HepG2 (cell line): ENCODE data around the gene CHRD. TPM values are rescaled to one million over a fixed set of nuclear protein-coding genes. Genes with fewer than 3 reads are reported as not detected.

Source experiments
- CBX5 ChIP-seq: sonication (generic); formaldehyde crosslinking; IDR thresholded peaks from 2 replicates; pipeline ENCODE4 v1.4.0; 2020; ENCODE audit warnings: missing genetic modification reagents, borderline replicate concordance
- FLYWCH1 ChIP-seq: sonication (generic); formaldehyde crosslinking; IDR thresholded peaks from 2 replicates; pipeline ENCODE4 v1.8.1; 2023; ENCODE audit warnings: mild to moderate bottlenecking, missing genetic modification reagents
- HMG20A ChIP-seq: IDR thresholded peaks from 2 replicates; pipeline ENCODE4 v1.6.1; 2016; ENCODE audit warnings: borderline replicate concordance
- IKZF1 ChIP-seq: fragments of 450-650 bp; IDR thresholded peaks from 2 replicates; pipeline ENCODE4 v1.7.1; 2016
- KDM2A ChIP-seq: sonication (generic); formaldehyde crosslinking; IDR thresholded peaks from 2 replicates; pipeline ENCODE4 v1.4.0; 2020; ENCODE audit warnings: low read depth, missing genetic modification reagents, borderline replicate concordance
- NR2C2 ChIP-seq: sonication (generic); formaldehyde crosslinking; IDR thresholded peaks from 2 replicates; pipeline ENCODE4 v1.4.0; 2020; ENCODE audit warnings: missing genetic modification reagents, mild to moderate bottlenecking, moderate library complexity, borderline replicate concordance
- NR3C1 ChIP-seq: sonication (generic); formaldehyde crosslinking; IDR thresholded peaks from 2 replicates; pipeline ENCODE4 v1.4.0; 2020; ENCODE audit warnings: missing genetic modification reagents
- RFX5 ChIP-seq: IDR thresholded peaks from 2 replicates; pipeline ENCODE4 v1.6.1; 2011; ENCODE audit warnings: low read depth, low read length, improper control_type of control experiment
- TAF15 ChIP-seq: fragments of 200-400 bp; formaldehyde crosslinking; IDR thresholded peaks from one replicate; pipeline ENCODE4 v1.6.1; 2018; ENCODE audit warnings: mild to moderate bottlenecking, low read depth, low read length; ENCODE audit not compliant: poor library complexity, severe bottlenecking
- ZBTB1 ChIP-seq: sonication (generic); formaldehyde crosslinking; IDR thresholded peaks from 2 replicates; pipeline ENCODE4 v1.4.0; 2020; ENCODE audit warnings: missing genetic modification reagents, borderline replicate concordance
- ZMYM4 ChIP-seq: sonication (generic); formaldehyde crosslinking; IDR thresholded peaks from 2 replicates; pipeline ENCODE4 v1.8.1; 2023; ENCODE audit warnings: mild to moderate bottlenecking, missing genetic modification reagents
- ZNF329 ChIP-seq: sonication (generic); formaldehyde crosslinking; IDR thresholded peaks from 2 replicates; pipeline ENCODE4 v1.9.0; 2021; ENCODE audit warnings: low read depth, mild to moderate bottlenecking, missing genetic modification reagents
- ZNF558 ChIP-seq: sonication (generic); formaldehyde crosslinking; IDR thresholded peaks from 2 replicates; pipeline ENCODE4 v1.9.0; 2022; ENCODE audit warnings: mild to moderate bottlenecking, missing genetic modification reagents, borderline replicate concordance
- ZNF644 ChIP-seq: IDR thresholded peaks from 2 replicates; pipeline ENCODE4 v1.6.1; 2016; ENCODE audit warnings: low read depth
- ZZZ3 ChIP-seq: sonication (generic); formaldehyde crosslinking; IDR thresholded peaks from 2 replicates; pipeline ENCODE4 v1.4.0; 2020; ENCODE audit warnings: missing genetic modification reagents, mild to moderate bottlenecking, borderline replicate concordance
- polyA plus RNA-seq, 8 experiments: library from polyadenylated mRNA; depleted of rRNA in 3 of 8; stranded (reverse) in 7 of 8; unstranded in 1 of 8; fragments of >200 nt; fragmentation: Illumina TruSeq in 4 of 8; extraction: Trizol in 4 of 8; gene quantifications; 2 replicates each; pipeline versions ENCODE4 v1.2.1 to v1.2.3, GENCODE V29; 2011 to 2016; ENCODE audit warnings: low read depth in 4 of 8, missing spikeins in 1 of 8, mixed read lengths in 1 of 8; ENCODE audit not compliant: insufficient read depth in 1 of 8
- total RNA-seq, 5 experiments: library from RNA; depleted of rRNA; stranded (reverse); fragments of >200 nt; fragmentation: Illumina TruSeq; extraction: Trizol; gene quantifications; 2 replicates each; pipeline ENCODE4 v1.2.3, GENCODE V29; 2016; ENCODE audit warnings: low read depth in 1 of 5
- TF ChIP-seq, protein P1 (sequence below): sonication (generic); formaldehyde crosslinking; IDR thresholded peaks from 2 replicates; pipeline ENCODE4 v1.9.0; 2021; ENCODE audit warnings: missing genetic modification reagents, mild to moderate bottlenecking, borderline replicate concordance
- TF ChIP-seq, protein P2 (sequence below): sonication (generic); formaldehyde crosslinking; IDR thresholded peaks from 2 replicates; pipeline ENCODE4 v1.4.0; 2020; ENCODE audit warnings: missing genetic modification reagents
- TF ChIP-seq, protein P3 (sequence below): sonication (generic); formaldehyde crosslinking; IDR thresholded peaks from 2 replicates; pipeline ENCODE4 v1.8.0; 2022; ENCODE audit warnings: missing genetic modification reagents, low read depth, mild to moderate bottlenecking, borderline replicate concordance
- TF ChIP-seq, protein P4 (sequence below), 2 experiments: sonication (generic) in 1 of 2; formaldehyde crosslinking in 1 of 2; IDR thresholded peaks; 2 replicates each; pipeline versions ENCODE4 v1.4.0 to v1.6.1; 2018 to 2020; ENCODE audit warnings: missing genetic modification reagents in 2 of 2, borderline replicate concordance in 1 of 2, low read depth in 1 of 2, mild to moderate bottlenecking in 1 of 2, missing biosample characterization in 1 of 2
- TF ChIP-seq, protein P5 (sequence below): sonication (generic); formaldehyde crosslinking; IDR thresholded peaks from 2 replicates; pipeline ENCODE4 v1.4.0; 2020; ENCODE audit warnings: mild to moderate bottlenecking, low read depth, missing genetic modification reagents
- TF ChIP-seq, protein P6 (sequence below): sonication (generic); formaldehyde crosslinking; IDR thresholded peaks from 2 replicates; pipeline ENCODE4 v1.4.0; 2020; ENCODE audit warnings: missing genetic modification reagents, mild to moderate bottlenecking, borderline replicate concordance

The CHRD gene
- total and polyA plus RNA-seq, 2 of the 13 experiments (the other 11 are each of a cell fraction or from before 2014, with no cell fraction given): 22.2 to 35.2 TPM

DNA sequence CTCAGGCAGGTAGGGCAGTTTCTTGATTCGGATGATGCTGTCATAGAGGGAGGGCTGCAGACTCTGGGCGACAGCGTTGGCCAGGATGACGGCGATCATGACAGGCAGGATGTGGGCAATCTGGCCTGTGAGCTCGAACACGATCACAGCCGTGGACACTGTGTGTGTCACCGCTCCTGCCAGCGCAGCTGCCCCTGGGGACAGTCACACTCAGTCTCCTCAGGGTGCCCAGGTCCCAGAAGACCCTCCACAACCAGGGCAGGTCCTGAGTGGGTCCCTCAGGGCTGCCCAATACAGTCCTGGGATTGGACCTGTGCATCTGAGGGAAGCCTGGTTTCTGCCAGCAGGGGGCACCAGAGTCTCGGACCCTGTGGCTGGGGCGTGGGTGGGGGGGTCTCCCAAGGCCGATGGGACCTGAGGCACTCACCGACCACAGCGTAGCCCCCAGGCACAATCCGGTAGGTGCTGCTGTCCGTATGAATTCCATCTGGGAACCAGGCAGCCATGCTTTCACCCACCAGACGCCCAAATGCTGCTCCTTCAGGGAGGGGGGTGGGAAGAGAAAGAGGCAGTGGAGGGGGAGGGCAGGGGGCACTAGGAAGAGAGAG lies 25.6 kb upstream of the CHRD start (continued):
- TF ChIP-seq KDM2A (CRISPR knock-in tag): peak; percentile 29; the same call in 1 of the 2 replicates
- TF ChIP-seq NR2C2: no peak
- TF ChIP-seq, protein P1, sequence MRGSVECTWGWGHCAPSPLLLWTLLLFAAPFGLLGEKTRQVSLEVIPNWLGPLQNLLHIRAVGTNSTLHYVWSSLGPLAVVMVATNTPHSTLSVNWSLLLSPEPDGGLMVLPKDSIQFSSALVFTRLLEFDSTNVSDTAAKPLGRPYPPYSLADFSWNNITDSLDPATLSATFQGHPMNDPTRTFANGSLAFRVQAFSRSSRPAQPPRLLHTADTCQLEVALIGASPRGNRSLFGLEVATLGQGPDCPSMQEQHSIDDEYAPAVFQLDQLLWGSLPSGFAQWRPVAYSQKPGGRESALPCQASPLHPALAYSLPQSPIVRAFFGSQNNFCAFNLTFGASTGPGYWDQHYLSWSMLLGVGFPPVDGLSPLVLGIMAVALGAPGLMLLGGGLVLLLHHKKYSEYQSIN: no peak
- no peak for TF ChIP-seq ZMYM4 (CRISPR knock-in tag)
- TF ChIP-seq ZNF558 (CRISPR knock-in tag): no peak
- TF ChIP-seq, protein P2, sequence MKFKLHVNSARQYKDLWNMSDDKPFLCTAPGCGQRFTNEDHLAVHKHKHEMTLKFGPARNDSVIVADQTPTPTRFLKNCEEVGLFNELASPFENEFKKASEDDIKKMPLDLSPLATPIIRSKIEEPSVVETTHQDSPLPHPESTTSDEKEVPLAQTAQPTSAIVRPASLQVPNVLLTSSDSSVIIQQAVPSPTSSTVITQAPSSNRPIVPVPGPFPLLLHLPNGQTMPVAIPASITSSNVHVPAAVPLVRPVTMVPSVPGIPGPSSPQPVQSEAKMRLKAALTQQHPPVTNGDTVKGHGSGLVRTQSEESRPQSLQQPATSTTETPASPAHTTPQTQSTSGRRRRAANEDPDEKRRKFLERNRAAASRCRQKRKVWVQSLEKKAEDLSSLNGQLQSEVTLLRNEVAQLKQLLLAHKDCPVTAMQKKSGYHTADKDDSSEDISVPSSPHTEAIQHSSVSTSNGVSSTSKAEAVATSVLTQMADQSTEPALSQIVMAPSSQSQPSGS (CRISPR knock-in tag): no peak
- TF ChIP-seq ZNF644 (CRISPR knock-in tag): no peak
- TF ChIP-seq, protein P3, sequence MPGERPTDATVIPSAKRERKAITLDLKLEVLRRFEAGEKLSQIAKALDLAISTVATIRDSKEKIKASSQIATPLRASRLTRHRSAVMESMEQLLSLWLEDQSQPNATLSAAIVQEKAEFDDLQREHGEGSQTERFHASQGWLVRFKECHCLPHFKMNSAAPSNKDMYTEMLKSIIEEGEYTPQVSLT: no peak
- no peak for TF ChIP-seq IKZF1
- TF ChIP-seq NR3C1: no peak
- TF ChIP-seq, protein P4, sequence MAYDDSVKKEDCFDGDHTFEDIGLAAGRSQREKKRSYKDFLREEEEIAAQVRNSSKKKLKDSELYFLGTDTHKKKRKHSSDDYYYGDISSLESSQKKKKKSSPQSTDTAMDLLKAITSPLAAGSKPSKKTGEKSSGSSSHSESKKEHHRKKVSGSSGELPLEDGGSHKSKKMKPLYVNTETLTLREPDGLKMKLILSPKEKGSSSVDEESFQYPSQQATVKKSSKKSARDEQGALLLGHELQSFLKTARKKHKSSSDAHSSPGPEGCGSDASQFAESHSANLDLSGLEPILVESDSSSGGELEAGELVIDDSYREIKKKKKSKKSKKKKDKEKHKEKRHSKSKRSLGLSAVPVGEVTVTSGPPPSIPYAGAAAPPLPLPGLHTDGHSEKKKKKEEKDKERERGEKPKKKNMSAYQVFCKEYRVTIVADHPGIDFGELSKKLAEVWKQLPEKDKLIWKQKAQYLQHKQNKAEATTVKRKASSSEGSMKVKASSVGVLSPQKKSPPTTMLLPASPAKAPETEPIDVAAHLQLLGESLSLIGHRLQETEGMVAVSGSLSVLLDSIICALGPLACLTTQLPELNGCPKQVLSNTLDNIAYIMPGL (CRISPR knock-in tag; IDR thresholded peaks at IDR 0.05; ENCODE audit: borderline replicate concordance in 1 of 2, low read depth in 1 of 2): peak; percentile 34 to 52; a peak in 2 of 4 replicates
- TF ChIP-seq ZBTB1 (CRISPR knock-in tag): no peak
- no peak for TF ChIP-seq RFX5
- TF ChIP-seq ZNF329: no peak
- TF ChIP-seq, protein P5, sequence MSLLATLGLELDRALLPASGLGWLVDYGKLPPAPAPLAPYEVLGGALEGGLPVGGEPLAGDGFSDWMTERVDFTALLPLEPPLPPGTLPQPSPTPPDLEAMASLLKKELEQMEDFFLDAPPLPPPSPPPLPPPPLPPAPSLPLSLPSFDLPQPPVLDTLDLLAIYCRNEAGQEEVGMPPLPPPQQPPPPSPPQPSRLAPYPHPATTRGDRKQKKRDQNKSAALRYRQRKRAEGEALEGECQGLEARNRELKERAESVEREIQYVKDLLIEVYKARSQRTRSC (CRISPR knock-in tag): no peak
- no peak for TF ChIP-seq CBX5 (CRISPR knock-in tag)
- TF ChIP-seq FLYWCH1: no peak
- TF ChIP-seq, protein P6, sequence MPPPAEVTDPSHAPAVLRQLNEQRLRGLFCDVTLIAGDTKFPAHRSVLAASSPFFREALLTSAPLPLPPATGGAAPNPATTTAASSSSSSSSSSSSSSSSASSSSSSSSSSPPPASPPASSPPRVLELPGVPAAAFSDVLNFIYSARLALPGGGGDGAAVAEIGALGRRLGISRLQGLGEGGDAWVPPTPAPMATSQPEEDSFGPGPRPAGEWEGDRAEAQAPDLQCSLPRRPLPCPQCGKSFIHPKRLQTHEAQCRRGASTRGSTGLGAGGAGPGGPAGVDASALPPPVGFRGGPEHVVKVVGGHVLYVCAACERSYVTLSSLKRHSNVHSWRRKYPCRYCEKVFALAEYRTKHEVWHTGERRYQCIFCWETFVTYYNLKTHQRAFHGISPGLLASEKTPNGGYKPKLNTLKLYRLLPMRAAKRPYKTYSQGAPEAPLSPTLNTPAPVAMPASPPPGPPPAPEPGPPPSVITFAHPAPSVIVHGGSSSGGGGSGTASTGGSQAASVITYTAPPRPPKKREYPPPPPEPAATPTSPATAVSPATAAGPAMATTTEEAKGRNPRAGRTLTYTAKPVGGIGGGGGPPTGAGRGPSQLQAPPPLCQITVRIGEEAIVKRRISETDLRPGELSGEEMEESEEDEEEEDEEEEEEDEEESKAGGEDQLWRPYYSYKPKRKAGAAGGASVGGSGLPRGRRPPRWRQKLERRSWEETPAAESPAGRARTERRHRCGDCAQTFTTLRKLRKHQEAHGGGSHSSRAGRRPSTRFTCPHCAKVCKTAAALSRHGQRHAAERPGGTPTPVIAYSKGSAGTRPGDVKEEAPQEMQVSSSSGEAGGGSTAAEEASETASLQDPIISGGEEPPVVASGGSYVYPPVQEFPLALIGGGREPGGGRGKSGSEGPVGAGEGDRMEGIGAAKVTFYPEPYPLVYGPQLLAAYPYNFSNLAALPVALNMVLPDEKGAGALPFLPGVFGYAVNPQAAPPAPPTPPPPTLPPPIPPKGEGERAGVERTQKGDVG (CRISPR knock-in tag): no peak
- TF ChIP-seq TAF15: no peak
- no peak for TF ChIP-seq HMG20A (CRISPR knock-in tag)
- no peak for TF ChIP-seq ZZZ3 (CRISPR knock-in tag)
